ENCODE measurements around the gene CRACDL. TPM values are rescaled to one million over a fixed set of nuclear protein-coding genes. Genes with fewer than 3 reads are reported as not detected.
A peak's percentile ranks its signal among the peaks of the same experiment; 100 is the strongest.

Gene CRACDL
- total RNA-seq, 1 donor from 2014 or later, result 17.8 TPM

GRCh38 chr2:98914713-98915580 is 21.1 kb downstream of the CRACDL start:
- peaks cover 24% of the 10 kb centered on the region for H3K4me1 ChIP-seq
- ATAC-seq, result no peak
- no peak overlapping the region for H3K27ac ChIP-seq
- no peak for TF ChIP-seq CTCF (IDR thresholded peaks at IDR 0.05)
- H3K27me3 ChIP-seq (ENCODE audit: low read depth), result peaks cover 7% of the 10 kb centered on the region
- no peaks in the 10 kb centered on the region for H3K36me3 ChIP-seq
- intact Hi-C loops (cut with DNase I), result no loop called here
- no peak overlapping the region for H3K4me3 ChIP-seq
- no peak for DNase-seq
- H3K9me3 ChIP-seq, result no peaks in the 10 kb centered on the region

GRCh38 chr2:98913916-98914712 is 21.9 kb downstream of the CRACDL start:
- DNase-seq, result peak; percentile 86
- no peak for TF ChIP-seq CTCF (IDR thresholded peaks at IDR 0.05)
- Histone ChIP-seq H3K36me3 (no peaks in the 10 kb centered on the region), H3K9me3 (no peaks in the 10 kb centered on the region), H3K27me3 (ENCODE audit: low read depth) (peaks cover 7% of the 10 kb centered on the region), H3K27ac (no peak overlapping the region), H3K4me3 (no peak overlapping the region), H3K4me1 (peaks cover 32% of the 10 kb centered on the region)
- intact Hi-C loops (cut with DNase I), result no loop called here
- ATAC-seq, result peak; percentile 52 to 59

DNA sequence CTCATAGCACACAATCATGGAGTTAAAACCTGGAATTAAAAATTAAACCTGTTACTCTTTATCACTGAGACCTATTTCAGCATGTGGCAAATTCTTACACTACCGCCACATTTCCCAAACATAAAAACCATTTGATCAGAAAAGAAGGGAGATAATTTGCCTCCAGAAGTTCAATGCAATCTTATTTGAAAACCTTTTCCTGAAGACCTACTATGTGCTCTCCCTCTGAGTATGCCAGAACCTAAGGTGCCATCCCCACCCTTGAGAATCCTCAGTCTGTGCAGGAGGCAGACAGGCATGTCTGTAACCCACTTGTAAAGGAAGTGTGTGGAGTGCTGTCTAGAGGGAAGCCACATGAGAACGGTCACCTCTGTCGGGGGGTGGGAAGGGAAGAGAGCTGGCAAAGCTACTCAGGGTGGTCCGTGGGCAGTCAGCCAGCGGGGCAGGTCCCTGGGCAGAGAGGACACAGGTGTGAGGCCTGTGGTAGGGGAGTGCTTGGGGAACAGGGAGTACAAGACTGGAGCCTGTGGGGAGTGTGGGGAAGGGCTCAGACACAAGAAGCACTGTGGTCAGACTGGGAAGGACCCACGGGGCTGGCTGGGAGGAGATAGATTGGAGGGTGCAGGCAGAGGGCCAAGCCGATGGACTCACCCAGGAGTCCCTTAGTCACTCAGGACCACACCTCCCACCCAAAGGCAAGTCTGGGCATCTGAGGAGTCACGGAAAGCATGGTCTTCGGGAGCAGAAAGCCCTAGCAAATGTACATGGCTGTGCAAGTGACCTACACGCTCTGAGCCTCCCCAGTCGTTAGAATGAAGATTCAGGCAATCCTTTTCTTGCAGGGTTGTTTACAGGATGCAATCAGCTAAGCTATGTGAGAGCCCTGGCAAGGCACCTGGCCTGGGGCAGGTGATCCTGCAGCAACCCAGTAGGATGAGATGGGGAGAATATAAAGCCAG is 22.8 kb downstream of the CRACDL start:
- no peak for TF ChIP-seq CTCF (IDR thresholded peaks at IDR 0.05)
- Histone ChIP-seq H3K36me3 (no peaks in the 10 kb centered on the region), H3K4me1 (peaks cover 39% of the 10 kb centered on the region), H3K27ac (no peak overlapping the region), H3K27me3 (ENCODE audit: low read depth) (peaks cover 7% of the 10 kb centered on the region), H3K9me3 (no peaks in the 10 kb centered on the region), H3K4me3 (no peak overlapping the region)
- ATAC-seq (no peak), DNase-seq (no peak)
- intact Hi-C loops (cut with DNase I), result no loop called here

- peaks cover 7% of the 10 kb centered on the region for H3K27me3 ChIP-seq (ENCODE audit: low read depth)
- intact Hi-C loops (cut with DNase I), result no loop called here
- H3K4me1 ChIP-seq, result peaks cover 39% of the 10 kb centered on the region
- no peaks in the 10 kb centered on the region for H3K9me3 ChIP-seq
- no peak for DNase-seq
- ATAC-seq, result peak; percentile 44 to 65
- H3K27ac ChIP-seq, result peak overlapping the region; percentile 41
- TF ChIP-seq CTCF (IDR thresholded peaks at IDR 0.05), result no peak
- no peak overlapping the region for H3K4me3 ChIP-seq
- H3K36me3 ChIP-seq, result no peaks in the 10 kb centered on the region
Observed at GRCh38 chr2:98912221-98912851, 23.7 kb downstream of the CRACDL start.

All from lower lobe of right lung (tissue), 2 donors.